ENCODE data around the gene KLHL5. TPM values are rescaled to one million over a fixed set of nuclear protein-coding genes. Genes with fewer than 3 reads are reported as not detected.

Gene KLHL5
- 33.0 TPM for total RNA-seq (2013)
- polyA plus RNA-seq (10 to 100 TPM; 16.7 to 32.2 (median 23.3) TPM), polyA minus RNA-seq (22.2 and 23.3 TPM in 2 replicates), total RNA-seq (68.2 to 198 (median 114) reads per million in 11 experiments)

DNA sequence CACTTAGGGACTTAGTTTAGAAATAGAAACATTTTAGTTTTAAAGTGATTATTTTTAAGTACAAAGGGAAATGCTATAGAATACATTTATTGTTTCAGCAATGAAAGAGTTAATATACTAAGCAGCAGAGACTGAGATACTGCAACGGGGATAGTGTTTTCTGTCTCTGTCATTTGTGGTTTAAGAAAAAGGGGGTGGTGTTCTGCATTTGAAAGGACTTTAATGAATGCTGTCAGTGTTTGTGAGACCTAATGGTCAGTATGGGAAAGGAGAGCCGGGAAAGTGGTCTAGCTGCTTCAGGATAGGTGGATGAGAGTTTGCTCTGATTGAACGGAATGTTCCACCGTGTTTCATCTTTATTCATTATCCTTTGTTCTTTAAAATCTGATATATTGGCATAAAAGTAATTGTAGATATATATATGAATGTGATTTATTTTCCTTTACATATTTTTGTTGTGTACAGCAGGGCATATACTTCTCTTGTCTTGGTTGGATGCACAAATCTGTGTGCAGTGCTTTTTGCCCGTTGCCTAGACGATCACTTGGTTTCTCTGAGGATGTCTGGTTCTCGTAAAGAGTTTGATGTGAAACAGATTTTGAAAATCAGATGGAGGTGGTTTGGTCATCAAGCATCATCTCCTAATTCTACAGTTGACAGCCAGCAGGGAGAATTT, at the start of gene KLHL5:
Gene KLHL5 (plus strand): TSS at position 139 of the 676 bp plus-strand sequence. CDS start 421 bp downstream, at position 560.
- Mint-ChIP-seq H3K4me1 (peaks cover 2% of the 10 kb centered on the region), H3K27ac (peak within 1 kb of the TSS in 1 of 7 donors; percentile 7), H3K36me3 (peaks cover 0 to 5% of the 10 kb centered on the region in 2 donors), H3K9me3 (no peaks in the 10 kb centered on the region), H3K27me3 (ENCODE audit: low read depth in 3 of 3) (no peaks in the 10 kb centered on the region), H3K4me3 (no peak within 1 kb of the TSS)
- no peak within 1 kb of the TSS for H3K9ac ChIP-seq (ENCODE audit: insufficient read depth, low read length, poor library complexity, severe bottlenecking)
- WGBS (ENCODE audit: insufficient coverage), result 67% methylated on average over 3 of the region's 7 CpGs
- no peak within 1 kb of the TSS for H3K4me3 ChIP-seq (replicated peaks in 1 of 3; ENCODE audit: low read depth in 2 of 3, low read length in 3 of 3)
- TF ChIP-seq, protein P1, sequence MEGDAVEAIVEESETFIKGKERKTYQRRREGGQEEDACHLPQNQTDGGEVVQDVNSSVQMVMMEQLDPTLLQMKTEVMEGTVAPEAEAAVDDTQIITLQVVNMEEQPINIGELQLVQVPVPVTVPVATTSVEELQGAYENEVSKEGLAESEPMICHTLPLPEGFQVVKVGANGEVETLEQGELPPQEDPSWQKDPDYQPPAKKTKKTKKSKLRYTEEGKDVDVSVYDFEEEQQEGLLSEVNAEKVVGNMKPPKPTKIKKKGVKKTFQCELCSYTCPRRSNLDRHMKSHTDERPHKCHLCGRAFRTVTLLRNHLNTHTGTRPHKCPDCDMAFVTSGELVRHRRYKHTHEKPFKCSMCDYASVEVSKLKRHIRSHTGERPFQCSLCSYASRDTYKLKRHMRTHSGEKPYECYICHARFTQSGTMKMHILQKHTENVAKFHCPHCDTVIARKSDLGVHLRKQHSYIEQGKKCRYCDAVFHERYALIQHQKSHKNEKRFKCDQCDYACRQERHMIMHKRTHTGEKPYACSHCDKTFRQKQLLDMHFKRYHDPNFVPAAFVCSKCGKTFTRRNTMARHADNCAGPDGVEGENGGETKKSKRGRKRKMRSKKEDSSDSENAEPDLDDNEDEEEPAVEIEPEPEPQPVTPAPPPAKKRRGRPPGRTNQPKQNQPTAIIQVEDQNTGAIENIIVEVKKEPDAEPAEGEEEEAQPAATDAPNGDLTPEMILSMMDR (IDR thresholded peaks at IDR 0.05), result no peak
- H3K79me2 ChIP-seq (ENCODE audit: insufficient read depth, low read length), result peaks cover 2% of the 10 kb centered on the region
- H4K20me1 ChIP-seq (ENCODE audit: insufficient read depth, low read length), result peaks cover 65% of the 10 kb centered on the region
- intact Hi-C loops (cut with micrococcal nuclease), result no loop called here
- H3K27ac ChIP-seq (ENCODE audit: low read depth in 1 of 2, low read length in 2 of 2), result no peak within 1 kb of the TSS
- no peaks in the 10 kb centered on the region for H3K9me3 ChIP-seq (replicated peaks in 1 of 2; ENCODE audit: control insufficient read depth in 1 of 2, insufficient read depth in 1 of 2, low read length in 2 of 2)
- DNase-seq, result no peak
- H3K36me3 ChIP-seq (replicated peaks in 1 of 2; ENCODE audit: control insufficient read depth in 1 of 2, insufficient read depth in 2 of 2, low read length in 2 of 2), result no peaks in the 10 kb centered on the region
- H3K4me1 ChIP-seq (ENCODE audit: control insufficient read depth in 1 of 2, insufficient read depth in 2 of 2, low read length in 2 of 2), result no peaks in the 10 kb centered on the region
- no peak within 1 kb of the TSS for H2AFZ ChIP-seq (ENCODE audit: insufficient read depth, low read depth, low read length, poor library complexity, severe bottlenecking)
- no peak within 1 kb of the TSS for H3K4me2 ChIP-seq (replicated peaks; ENCODE audit: extremely low read depth, low read length, poor library complexity, severe bottlenecking)
- no peaks in the 10 kb centered on the region for H3K27me3 ChIP-seq (ENCODE audit: control insufficient read depth in 2 of 2, insufficient read depth in 2 of 2, low read length in 2 of 2)

GRCh38 chr4:39014028-39014427, 48.0 kb upstream of the KLHL5 start:
- intact Hi-C loops (cut with micrococcal nuclease), result no loop called here
- Histone ChIP-seq H3K4me2 (replicated peaks; ENCODE audit: extremely low read depth, low read length, poor library complexity, severe bottlenecking) (no peak overlapping the region), H3K79me2 (ENCODE audit: insufficient read depth, low read length) (no peaks in the 10 kb centered on the region), H2AFZ (ENCODE audit: insufficient read depth, low read depth, low read length, poor library complexity, severe bottlenecking) (no peak overlapping the region), H3K4me1 (ENCODE audit: control insufficient read depth in 1 of 2, insufficient read depth in 2 of 2, low read length in 2 of 2) (no peaks in the 10 kb centered on the region), H3K36me3 (replicated peaks in 1 of 2; ENCODE audit: control insufficient read depth in 1 of 2, insufficient read depth in 2 of 2, low read length in 2 of 2) (no peaks in the 10 kb centered on the region), H3K27ac (ENCODE audit: low read depth in 1 of 2, low read length in 2 of 2) (no peak overlapping the region), H3K9ac (ENCODE audit: insufficient read depth, low read length, poor library complexity, severe bottlenecking) (no peak overlapping the region), H3K4me3 (replicated peaks in 1 of 3; ENCODE audit: low read depth in 2 of 3, low read length in 3 of 3) (no peak overlapping the region), H3K9me3 (replicated peaks in 1 of 2; ENCODE audit: control insufficient read depth in 1 of 2, insufficient read depth in 1 of 2, low read length in 2 of 2) (peaks cover 7 to 19% of the 10 kb centered on the region in 2 donors), H3K27me3 (ENCODE audit: control insufficient read depth in 2 of 2, insufficient read depth in 2 of 2, low read length in 2 of 2) (no peaks in the 10 kb centered on the region), H4K20me1 (ENCODE audit: insufficient read depth, low read length) (no peaks in the 10 kb centered on the region)
- H3K36me3 Mint-ChIP-seq, result peaks cover 0 to 6% of the 10 kb centered on the region in 2 donors
- H3K4me3 Mint-ChIP-seq, result no peak overlapping the region
- TF ChIP-seq, protein P1 (IDR thresholded peaks at IDR 0.05), result no peak
- DNase-seq, result no peak
- H3K27me3 Mint-ChIP-seq (ENCODE audit: low read depth in 3 of 3), result peaks cover 0 to 3% (median 0%) of the 10 kb centered on the region in 3 donors
- no peak overlapping the region for H3K27ac Mint-ChIP-seq
- WGBS (ENCODE audit: insufficient coverage), result no CpG with 5 or more reads among the region's 2 CpGs
- H3K9me3 Mint-ChIP-seq, result peaks cover 18 to 35% (median 25%) of the 10 kb centered on the region in 7 donors
- H3K4me1 Mint-ChIP-seq, result no peaks in the 10 kb centered on the region

All from CD14-positive monocyte (primary cell).